AG04450 (cell line): ENCODE measurements around the gene ISG20. TPM values are rescaled to one million over a fixed set of nuclear protein-coding genes. Genes with fewer than 3 reads are reported as not detected.

Source experiments
- CTCF ChIA-PET: fragments of 300-600, 350-600 bp; formaldehyde crosslinking; extraction: SDS; loops from one replicate; lab custom pipeline; 2022; ENCODE audit warnings: antibody characterized with exemption, inconsistent platforms; lab: Charles Lee
- POLR2A ChIA-PET: fragments of 350-600 bp; formaldehyde crosslinking; extraction: SDS; loops from one replicate; lab custom pipeline; 2021; ENCODE audit warnings: antibody characterized with exemption, inconsistent platforms; lab: Yijun Ruan, JAX
- DNase-seq: peaks from one replicate; pipeline ENCODE4 v3.0.0-alpha.2; 2011; ENCODE audit warnings: low read depth, low spot score
- H3K27ac ChIP-seq: one replicate; pipeline ENCODE4 v1.5.1; 2012; ENCODE audit warnings: low read depth, low read length, control low read depth
- H3K27me3 ChIP-seq: one replicate; pipeline ENCODE4 v1.6.0; 2012; ENCODE audit warnings: low read length; ENCODE audit not compliant: control insufficient read depth, insufficient read depth
- H3K4me3 ChIP-seq: 2 replicates; pipeline ENCODE4 v1.5.1; 2011; ENCODE audit warnings: mild to moderate bottlenecking, low read depth, low read length, control low read depth
- H3K9me3 ChIP-seq: 2 replicates; pipeline ENCODE4 v1.5.1; 2012; ENCODE audit warnings: low read length; ENCODE audit not compliant: control insufficient read depth, insufficient read depth
- CTCF ChIP-seq: IDR thresholded peaks from 2 replicates; pipeline ENCODE4 v1.5.1; 2011; ENCODE audit warnings: low read depth, low read length, control low read depth, inconsistent platforms
- polyA plus RNA-seq: library from polyadenylated mRNA; depleted of rRNA; stranded (reverse); fragments of >200 nt; gene quantifications from 2 replicates; pipeline ENCODE4 v1.2.3, GENCODE V29; 2011

The ISG20 gene
- polyA plus RNA-seq, 1 experiment, result 5.2 TPM

GRCh38 chr15:88644741-88645140 is 5.9 kb downstream of the ISG20 start:
- H3K4me3 ChIP-seq, result no peak overlapping the region
- DNase-seq, result no peak
- POLR2A ChIA-PET, result no interaction called here
- TF ChIP-seq CTCF, result no peak
- no peaks in the 10 kb centered on the region for H3K27me3 ChIP-seq
- no peaks in the 10 kb centered on the region; the same call in 1 of the 2 replicates for H3K9me3 ChIP-seq
- H3K27ac ChIP-seq, result no peak overlapping the region
- CTCF ChIA-PET, result interaction anchor here (1.4 to 1.5 kb wide), 2 partner anchors 12 to 20 kb away, joined by 3 to 4 read pairs; no protein-coding TSS in a partner anchor

GRCh38 chr15:88645171-88646087 is 6.6 kb downstream of the ISG20 start:
- ChIA-PET CTCF (interaction anchor here (1.4 to 1.5 kb wide), 2 partner anchors 12 to 21 kb away, joined by 3 to 4 read pairs; no protein-coding TSS in a partner anchor), POLR2A (no interaction called here)
- no peak for DNase-seq
- Histone ChIP-seq H3K4me3 (no peak overlapping the region), H3K27ac (no peak overlapping the region), H3K9me3 (no peaks in the 10 kb centered on the region; the same call in 1 of the 2 replicates), H3K27me3 (no peaks in the 10 kb centered on the region)
- no peak for TF ChIP-seq CTCF

- TF ChIP-seq CTCF, result no peak
- Histone ChIP-seq H3K4me3 (no peak overlapping the region), H3K9me3 (no peaks in the 10 kb centered on the region; the same call in 1 of the 2 replicates), H3K27ac (no peak overlapping the region), H3K27me3 (no peaks in the 10 kb centered on the region)
- POLR2A ChIA-PET, result no interaction called here
- no peak for DNase-seq
- CTCF ChIA-PET, result interaction anchor here (1.5 kb wide), 1 partner anchor 11 kb away, joined by 4 read pairs; no protein-coding TSS in a partner anchor
Observed at GRCh38 chr15:88646088-88646405, 7.2 kb downstream of the ISG20 start.

- Histone ChIP-seq H3K27ac (no peak overlapping the region), H3K9me3 (no peaks in the 10 kb centered on the region; the same call in 1 of the 2 replicates), H3K4me3 (no peak overlapping the region), H3K27me3 (no peaks in the 10 kb centered on the region)
- DNase-seq, result no peak
- POLR2A ChIA-PET, result interaction anchor here (0.8 kb wide), 1 partner anchor 8 kb away, joined by 5 read pairs; the partner anchor contains the start of gene ISG20
- CTCF ChIA-PET, result interaction anchor here (0.6 kb wide), 1 partner anchor 10 kb away, joined by 3 read pairs; no protein-coding TSS in a partner anchor
- no peak for TF ChIP-seq CTCF
Observed at GRCh38 chr15:88646951-88647350, 8.1 kb downstream of the ISG20 start.
